OCI-LY3 (cell line): Measurements from ENCODE around the gene UBE2E1.

Experiments
- H2AFZ ChIP-seq: fragments of 200-600, 300-600 bp; shearing (Covaris generic); 2 replicates; pipeline ENCODE4 v1.6.0; 2014; ENCODE audit warnings: antibody characterized with exemption, low read depth, low read length
- H3K27ac ChIP-seq: fragments of 200-600, 300-600 bp; sonication (generic); 2 replicates; pipeline ENCODE4 v1.5.1; 2014; ENCODE audit warnings: mild to moderate bottlenecking, low read length, moderate library complexity, mixed read lengths
- H3K27me3 ChIP-seq: fragments of 200-600, 300-600 bp; sonication (generic); 2 replicates; pipeline ENCODE4 v1.6.1; 2014; ENCODE audit warnings: low read depth, low read length, mixed read lengths
- H3K36me3 ChIP-seq: fragments of 200-600, 300-600 bp; sonication (generic); replicated peaks from 2 replicates; pipeline ENCODE3; 2014; ENCODE audit warnings: low read depth, low read length, mixed read lengths
- H3K4me1 ChIP-seq: fragments of 300-600, 200-600 bp; sonication (generic); 2 replicates; pipeline ENCODE4 v1.6.1; 2014; ENCODE audit warnings: low read length, mixed read lengths
- H3K4me2 ChIP-seq: fragments of 200-600, 300-600 bp; sonication (generic); 2 replicates; pipeline ENCODE4 v1.6.1; 2014; ENCODE audit warnings: low read length, mixed read lengths
- H3K4me3 ChIP-seq: fragments of 300-600, 200-600 bp; sonication (generic); 2 replicates; pipeline ENCODE4 v1.5.1; 2014; ENCODE audit warnings: antibody characterized with exemption, mild to moderate bottlenecking, low read length, moderate library complexity
- H3K79me2 ChIP-seq: fragments of 300-600, 200-600 bp; shearing (Covaris generic); 2 replicates; pipeline ENCODE4 v1.6.1; 2014; ENCODE audit warnings: mild to moderate bottlenecking, low read length, mixed read lengths
- H3K9ac ChIP-seq: fragments of 300-600, 200-600 bp; shearing (Covaris generic); 2 replicates; pipeline ENCODE4 v1.6.0; 2014; ENCODE audit warnings: mild to moderate bottlenecking, low read length, moderate library complexity
- H3K9me3 ChIP-seq: fragments of 200-600, 300-600 bp; shearing (Covaris generic); 2 replicates; pipeline ENCODE4 v1.6.1; 2014; ENCODE audit warnings: low read length, mixed read lengths; ENCODE audit not compliant: insufficient read depth
- H4K20me1 ChIP-seq: fragments of 200-600, 300-600 bp; sonication (generic); 2 replicates; pipeline ENCODE4 v1.6.1; 2016; ENCODE audit warnings: low read length, mixed read lengths; ENCODE audit not compliant: insufficient read depth
- EZH2phosphoT487 ChIP-seq: fragments of 200-600 bp; shearing (Covaris generic); IDR thresholded peaks from 2 replicates; pipeline ENCODE4 v1.6.1; 2018; ENCODE audit warnings: antibody characterized with exemption, mixed run types, low read depth
- TF ChIP-seq, protein P1 (sequence below): fragments of 200-600, 300-600 bp; sonication (generic); IDR thresholded peaks from 2 replicates; pipeline ENCODE4 v1.5.1; 2014; ENCODE audit warnings: antibody characterized with exemption, low read length, low read depth

The UBE2E1 gene

DNA sequence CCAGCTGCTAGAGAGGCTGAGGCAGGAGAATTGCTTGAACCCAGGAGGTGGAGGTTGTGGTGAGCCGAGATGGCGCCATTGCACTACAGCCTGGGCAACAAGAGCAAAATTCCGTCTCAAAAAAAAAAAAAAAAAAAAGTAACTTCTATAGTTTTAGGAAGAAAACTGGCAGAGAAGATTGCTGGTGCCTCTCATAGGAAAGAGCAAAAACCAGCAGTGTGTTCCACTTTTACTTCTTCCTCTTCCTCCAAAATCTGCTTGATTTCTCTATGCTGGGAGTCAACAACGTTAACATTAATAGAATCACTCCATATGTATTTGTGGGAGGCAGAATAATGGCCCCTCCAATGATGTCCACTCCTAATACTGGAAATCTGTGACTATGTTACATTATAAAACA, 126.8 kb downstream of the UBE2E1 start:
- Histone ChIP-seq H4K20me1 (no peaks in the 10 kb centered on the region), H3K9ac (no peak overlapping the region), H3K36me3 (no peaks in the 10 kb centered on the region), H2AFZ (no peak overlapping the region), H3K4me1 (peaks cover 8% of the 10 kb centered on the region; the same call in 1 of the 2 replicates), H3K4me3 (no peak overlapping the region), H3K27me3 (no peaks in the 10 kb centered on the region), H3K9me3 (no peaks in the 10 kb centered on the region), H3K27ac (no peak overlapping the region), H3K79me2 (no peaks in the 10 kb centered on the region), H3K4me2 (no peak overlapping the region)
- TF ChIP-seq, protein P1, sequence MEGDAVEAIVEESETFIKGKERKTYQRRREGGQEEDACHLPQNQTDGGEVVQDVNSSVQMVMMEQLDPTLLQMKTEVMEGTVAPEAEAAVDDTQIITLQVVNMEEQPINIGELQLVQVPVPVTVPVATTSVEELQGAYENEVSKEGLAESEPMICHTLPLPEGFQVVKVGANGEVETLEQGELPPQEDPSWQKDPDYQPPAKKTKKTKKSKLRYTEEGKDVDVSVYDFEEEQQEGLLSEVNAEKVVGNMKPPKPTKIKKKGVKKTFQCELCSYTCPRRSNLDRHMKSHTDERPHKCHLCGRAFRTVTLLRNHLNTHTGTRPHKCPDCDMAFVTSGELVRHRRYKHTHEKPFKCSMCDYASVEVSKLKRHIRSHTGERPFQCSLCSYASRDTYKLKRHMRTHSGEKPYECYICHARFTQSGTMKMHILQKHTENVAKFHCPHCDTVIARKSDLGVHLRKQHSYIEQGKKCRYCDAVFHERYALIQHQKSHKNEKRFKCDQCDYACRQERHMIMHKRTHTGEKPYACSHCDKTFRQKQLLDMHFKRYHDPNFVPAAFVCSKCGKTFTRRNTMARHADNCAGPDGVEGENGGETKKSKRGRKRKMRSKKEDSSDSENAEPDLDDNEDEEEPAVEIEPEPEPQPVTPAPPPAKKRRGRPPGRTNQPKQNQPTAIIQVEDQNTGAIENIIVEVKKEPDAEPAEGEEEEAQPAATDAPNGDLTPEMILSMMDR, result no peak
- TF ChIP-seq EZH2phosphoT487, result no peak

DNA sequence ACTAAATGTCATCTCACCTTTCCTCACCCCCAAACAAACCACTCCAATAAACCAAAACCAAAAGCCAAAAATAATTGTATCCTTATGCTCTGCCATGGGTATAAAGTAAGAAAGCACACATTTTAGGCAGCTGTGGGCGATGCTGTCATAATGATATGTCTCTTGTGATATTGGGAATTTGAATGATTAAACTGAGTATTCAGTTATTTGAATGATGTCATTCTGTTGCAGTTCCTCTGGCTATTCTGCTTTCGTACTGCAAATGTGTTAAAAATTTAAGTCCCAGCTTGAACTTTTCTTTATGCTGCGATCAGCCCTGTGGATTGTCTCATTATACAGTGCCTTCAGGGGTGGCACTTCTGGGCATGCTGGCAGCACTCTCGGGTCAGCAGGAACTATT, 128.5 kb downstream of the UBE2E1 start:
- no peaks in the 10 kb centered on the region for H3K27me3 ChIP-seq
- no peak overlapping the region for H3K4me3 ChIP-seq
- no peaks in the 10 kb centered on the region for H3K9me3 ChIP-seq
- H3K27ac ChIP-seq, result no peak overlapping the region
- TF ChIP-seq, protein P1, result no peak
- TF ChIP-seq EZH2phosphoT487, result no peak
- no peaks in the 10 kb centered on the region for H3K79me2 ChIP-seq
- no peak overlapping the region for H3K4me2 ChIP-seq
- H4K20me1 ChIP-seq, result no peaks in the 10 kb centered on the region
- H3K9ac ChIP-seq, result no peak overlapping the region
- no peak overlapping the region for H2AFZ ChIP-seq
- H3K36me3 ChIP-seq, result no peaks in the 10 kb centered on the region
- H3K4me1 ChIP-seq, result peaks cover 8% of the 10 kb centered on the region; the same call in 1 of the 2 replicates

DNA sequence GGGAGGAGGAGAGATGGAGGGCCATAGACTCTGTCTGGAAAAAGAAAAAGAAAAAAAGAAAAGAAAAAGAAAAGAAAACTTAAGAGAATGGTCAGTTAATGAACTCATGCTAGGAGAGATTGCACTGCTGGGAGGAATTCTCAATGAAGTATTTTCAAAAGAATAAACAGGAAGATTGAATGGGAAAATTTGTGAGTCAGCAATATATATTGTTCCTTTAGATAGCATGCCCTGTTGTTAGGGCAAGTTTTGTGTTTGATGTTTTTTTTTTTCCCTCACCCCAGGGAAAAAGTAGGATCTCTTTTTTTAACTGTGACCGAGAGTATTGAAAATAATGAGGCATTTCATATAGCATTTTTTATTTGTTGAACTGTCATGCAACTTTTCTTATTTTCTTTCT, 131.5 kb downstream of the UBE2E1 start:
- no peak overlapping the region for H2AFZ ChIP-seq
- H3K79me2 ChIP-seq, result no peaks in the 10 kb centered on the region
- no peaks in the 10 kb centered on the region for H3K36me3 ChIP-seq
- no peak for TF ChIP-seq EZH2phosphoT487
- TF ChIP-seq, protein P1, result no peak
- no peaks in the 10 kb centered on the region for H3K9me3 ChIP-seq
- H4K20me1 ChIP-seq, result no peaks in the 10 kb centered on the region
- H3K4me2 ChIP-seq, result no peak overlapping the region
- H3K4me1 ChIP-seq, result no peaks in the 10 kb centered on the region
- 0 out of 2 replicates have a peak, but pooled peaks cover 7% of the 10 kb centered on the region for H3K27me3 ChIP-seq
- no peak overlapping the region for H3K9ac ChIP-seq
- no peak overlapping the region for H3K27ac ChIP-seq
- no peak overlapping the region for H3K4me3 ChIP-seq

DNA sequence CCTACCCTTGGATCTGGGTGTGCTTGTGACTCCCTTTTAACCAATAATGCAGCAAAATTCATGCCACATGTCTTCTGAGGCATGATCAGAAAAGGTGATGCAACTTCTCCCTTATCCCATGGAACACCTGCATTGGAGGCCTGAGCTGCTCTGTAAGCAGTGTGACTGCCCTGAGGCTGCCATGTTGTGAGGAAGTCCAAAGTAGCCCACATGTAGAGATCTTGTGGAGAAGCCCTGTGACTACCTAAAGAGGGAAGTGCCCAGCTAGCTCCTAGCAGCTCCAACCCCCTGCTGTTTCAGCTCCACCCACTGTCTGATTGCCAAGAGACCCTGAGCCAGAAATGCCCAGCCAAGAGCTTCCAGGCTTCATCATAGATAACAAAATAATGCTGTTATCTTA, 132.9 kb downstream of the UBE2E1 start:
- Histone ChIP-seq H3K4me1 (no peaks in the 10 kb centered on the region), H3K4me2 (no peak overlapping the region), H3K27ac (no peak overlapping the region), H3K9ac (no peak overlapping the region), H4K20me1 (no peaks in the 10 kb centered on the region), H3K9me3 (no peaks in the 10 kb centered on the region), H3K4me3 (no peak overlapping the region), H3K36me3 (no peaks in the 10 kb centered on the region), H3K79me2 (no peaks in the 10 kb centered on the region), H3K27me3 (peaks cover 10% of the 10 kb centered on the region), H2AFZ (no peak overlapping the region)
- TF ChIP-seq, protein P1, result no peak
- no peak for TF ChIP-seq EZH2phosphoT487
